Ammon's horn (tissue), 1 donor: ENCODE measurements around the gene PITPNC1.
A peak's percentile ranks its signal among the peaks of the same experiment; 100 is the strongest.
"Not testable (repeated sequence)": the region's sequence is repeated elsewhere in the genome, so short reads cannot be mapped to it uniquely, and the experiment has no call there.

ENCODE experiments used
- DNase-seq: peaks from one replicate; pipeline ENCODE4 v3.0.0-alpha.2; 2016; ENCODE audit warnings: low spot score

PITPNC1 gene

GRCh38 chr17:67576471-67577115 is 199.5 kb downstream of the PITPNC1 start:
- DNase-seq = no peak

- DNase-seq = no peak
These were observed 200.5 kb downstream of the PITPNC1 start for GRCh38 chr17:67577429-67578141.

- DNase-seq = no peak
These were observed 201.0 kb downstream of the PITPNC1 start for GRCh38 chr17:67578142-67578457.

- DNase-seq = not testable (repeated sequence)
These were observed 201.8 kb downstream of the PITPNC1 start for GRCh38 chr17:67578679-67579405.

GRCh38 chr17:67582673-67583081 is 205.6 kb downstream of the PITPNC1 start:
- no peak for DNase-seq

- DNase-seq = no peak
These were observed 208.1 kb downstream of the PITPNC1 start for GRCh38 chr17:67585077-67585602.

GRCh38 chr17:67588326-67588725 is 211.2 kb downstream of the PITPNC1 start:
- DNase-seq = no peak

GRCh38 chr17:67594115-67594880 is 217.2 kb downstream of the PITPNC1 start:
- no peak for DNase-seq

- DNase-seq = no peak
These were observed 223.3 kb downstream of the PITPNC1 start for GRCh38 chr17:67600408-67600807.

GRCh38 chr17:67601897-67602296 is 224.8 kb downstream of the PITPNC1 start:
- no peak for DNase-seq

GRCh38 chr17:67602444-67602843 is 225.4 kb downstream of the PITPNC1 start:
- no peak for DNase-seq

- DNase-seq = peak; percentile 24
These were observed 225.9 kb downstream of the PITPNC1 start for GRCh38 chr17:67602974-67603373.

- peak; percentile 73 for DNase-seq
These were observed 228.3 kb downstream of the PITPNC1 start for GRCh38 chr17:67605256-67605912.

- DNase-seq = no peak
These were observed 229.4 kb downstream of the PITPNC1 start for GRCh38 chr17:67606471-67606870.

GRCh38 chr17:67606896-67607604 is 230.0 kb downstream of the PITPNC1 start:
- no peak for DNase-seq

GRCh38 chr17:67610061-67610460 is 233.0 kb downstream of the PITPNC1 start:
- DNase-seq = no peak

GRCh38 chr17:67613961-67614360 is 236.9 kb downstream of the PITPNC1 start:
- DNase-seq = no peak

GRCh38 chr17:67615011-67615561 is 238.0 kb downstream of the PITPNC1 start:
- peak; percentile 34 for DNase-seq

- peak; percentile 23 for DNase-seq
These were observed 238.7 kb downstream of the PITPNC1 start for GRCh38 chr17:67615736-67616135.

- DNase-seq = no peak
These were observed 240.3 kb downstream of the PITPNC1 start for GRCh38 chr17:67617304-67617899.
